Measurements from ENCODE around the gene COG3.

DNA sequence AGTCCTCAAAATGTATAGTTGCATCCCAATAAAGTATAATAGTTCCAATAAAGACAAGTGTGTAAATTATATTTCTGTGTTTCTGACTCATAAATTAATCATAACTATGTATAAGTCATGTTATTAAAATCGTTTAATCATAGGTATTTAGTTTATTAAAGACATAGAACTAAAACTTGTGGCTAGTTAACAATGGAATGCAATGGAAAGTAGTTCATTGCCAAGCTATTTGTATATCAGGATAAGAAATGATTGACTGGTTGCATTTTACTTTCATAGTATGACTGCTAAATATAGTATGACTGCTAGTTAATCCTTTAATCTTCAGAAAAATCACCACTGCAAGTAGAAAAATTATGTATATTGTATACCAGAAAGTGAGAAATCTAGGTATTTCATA is 16.9 kb downstream of the COG3 start:
- no peak for TF ChIP-seq MYC (IDR thresholded peaks at IDR 0.05; ENCODE audit: insufficient read depth, insufficient read length, insufficient replicate concordance, low read length, severe bottlenecking)
- no peak for TF ChIP-seq CTCF (IDR thresholded peaks at IDR 0.05 in 2 of 3, conservative IDR thresholded peaks at IDR 0.05 in 1 of 3; ENCODE audit: control insufficient read depth in 2 of 3, extremely low read depth in 1 of 3, insufficient read depth in 1 of 3, low read depth in 3 of 3, low read length in 3 of 3)
- TF ChIP-seq EED (IDR thresholded peaks at IDR 0.05; ENCODE audit: low read depth), result no peak
- TF ChIP-seq, protein P1, sequence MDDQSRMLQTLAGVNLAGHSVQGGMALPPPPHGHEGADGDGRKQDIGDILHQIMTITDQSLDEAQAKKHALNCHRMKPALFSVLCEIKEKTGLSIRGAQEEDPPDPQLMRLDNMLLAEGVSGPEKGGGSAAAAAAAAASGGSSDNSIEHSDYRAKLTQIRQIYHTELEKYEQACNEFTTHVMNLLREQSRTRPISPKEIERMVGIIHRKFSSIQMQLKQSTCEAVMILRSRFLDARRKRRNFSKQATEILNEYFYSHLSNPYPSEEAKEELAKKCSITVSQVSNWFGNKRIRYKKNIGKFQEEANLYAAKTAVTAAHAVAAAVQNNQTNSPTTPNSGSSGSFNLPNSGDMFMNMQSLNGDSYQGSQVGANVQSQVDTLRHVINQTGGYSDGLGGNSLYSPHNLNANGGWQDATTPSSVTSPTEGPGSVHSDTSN (IDR thresholded peaks at IDR 0.05; ENCODE audit: insufficient replicate concordance, low read depth, low read length), result no peak
- TF ChIP-seq POLR2A (IDR thresholded peaks at IDR 0.05; ENCODE audit: low read depth, low read length), result no peak
